Measurements from ENCODE around the gene IL4. TPM values are rescaled to one million over a fixed set of nuclear protein-coding genes. Genes with fewer than 3 reads are reported as not detected.

The IL4 gene
- total and polyA plus RNA-seq, 9 of the 15 experiments (the other 6 are each of a cell fraction or from before 2014, with no cell fraction given): 0.22 to 0.62 TPM; not detected in 7

GRCh38 chr5:132666310-132667123 is 7.3 kb upstream of the IL4 start (continued):
- TF ChIP-seq, protein P1, sequence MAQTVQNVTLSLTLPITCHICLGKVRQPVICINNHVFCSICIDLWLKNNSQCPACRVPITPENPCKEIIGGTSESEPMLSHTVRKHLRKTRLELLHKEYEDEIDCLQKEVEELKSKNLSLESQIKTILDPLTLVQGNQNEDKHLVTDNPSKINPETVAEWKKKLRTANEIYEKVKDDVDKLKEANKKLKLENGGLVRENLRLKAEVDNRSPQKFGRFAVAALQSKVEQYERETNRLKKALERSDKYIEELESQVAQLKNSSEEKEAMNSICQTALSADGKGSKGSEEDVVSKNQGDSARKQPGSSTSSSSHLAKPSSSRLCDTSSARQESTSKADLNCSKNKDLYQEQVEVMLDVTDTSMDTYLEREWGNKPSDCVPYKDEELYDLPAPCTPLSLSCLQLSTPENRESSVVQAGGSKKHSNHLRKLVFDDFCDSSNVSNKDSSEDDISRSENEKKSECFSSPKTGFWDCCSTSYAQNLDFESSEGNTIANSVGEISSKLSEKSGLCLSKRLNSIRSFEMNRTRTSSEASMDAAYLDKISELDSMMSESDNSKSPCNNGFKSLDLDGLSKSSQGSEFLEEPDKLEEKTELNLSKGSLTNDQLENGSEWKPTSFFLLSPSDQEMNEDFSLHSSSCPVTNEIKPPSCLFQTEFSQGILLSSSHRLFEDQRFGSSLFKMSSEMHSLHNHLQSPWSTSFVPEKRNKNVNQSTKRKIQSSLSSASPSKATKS (CRISPR knock-in tag; IDR thresholded peaks at IDR 0.05): peak; percentile 89
- TF ChIP-seq ZNF586 (CRISPR knock-in tag; conservative IDR thresholded peaks at IDR 0.05) (peak; percentile 92), NR2C1 (IDR thresholded peaks at IDR 0.05) (no peak), NR2C1 (tag; IDR thresholded peaks at IDR 0.05) (peak; percentile 93), RFX7 (CRISPR knock-in tag; IDR thresholded peaks at IDR 0.05) (peak; percentile 84; the same call in 1 of the 2 replicates), RBM14 (IDR thresholded peaks at IDR 0.05; ENCODE audit: borderline replicate concordance, insufficient read depth, low read depth, low read length) (no peak), SMARCA5 (IDR thresholded peaks at IDR 0.05) (0 out of 2 replicates have a peak, but pooled peaks have one; percentile 36), YBX1 (IDR thresholded peaks at IDR 0.05) (no peak), MED1 (CRISPR knock-in tag; IDR thresholded peaks at IDR 0.05; ENCODE audit: borderline replicate concordance) (no peak), GMEB1 (CRISPR knock-in tag; IDR thresholded peaks at IDR 0.05) (peak; percentile 79), CBX5 (IDR thresholded peaks at IDR 0.05; ENCODE audit: borderline replicate concordance, low read depth) (peak; percentile 59; the same call in 1 of the 2 replicates), GABPA (tag; conservative IDR thresholded peaks at IDR 0.05; ENCODE audit: low read depth) (peak; percentile 33; the same call in 1 of the 2 replicates), NRF1 (conservative IDR thresholded peaks at IDR 0.05 in 1 of 2, IDR thresholded peaks at IDR 0.05 in 1 of 2) (peak; percentile 21 to 50; a peak in 2 of 4 replicates), ZNF830 (CRISPR knock-in tag; IDR thresholded peaks at IDR 0.05) (peak; percentile 97), ZNF197 (CRISPR knock-in tag; IDR thresholded peaks at IDR 0.05; ENCODE audit: low read depth) (peak; percentile 95), ZNF3 (CRISPR knock-in tag; IDR thresholded peaks at IDR 0.05) (peak; percentile 32; the same call in 1 of the 2 replicates), YY1 (IDR thresholded peaks at IDR 0.05; ENCODE audit: borderline replicate concordance in 1 of 3, control insufficient read depth in 1 of 3, extremely low read depth in 1 of 3, insufficient read depth in 3 of 3, insufficient read length in 1 of 3, insufficient replicate concordance in 2 of 3, low read depth in 1 of 3, low read length in 2 of 3) (peak in 2 of 3 experiments; percentile 0 to 49), ZFPM2 (CRISPR knock-in tag; IDR thresholded peaks at IDR 0.05) (peak; percentile 87; the same call in 1 of the 2 replicates), CREB1 (IDR thresholded peaks at IDR 0.05) (peak; percentile 49), CREB1 (CRISPR knock-in tag; IDR thresholded peaks at IDR 0.05) (peak; percentile 61; the same call in 1 of the 2 replicates), PREB (CRISPR knock-in tag; IDR thresholded peaks at IDR 0.05) (peak; percentile 87; the same call in 1 of the 2 replicates)
- TF ChIP-seq, protein P2, sequence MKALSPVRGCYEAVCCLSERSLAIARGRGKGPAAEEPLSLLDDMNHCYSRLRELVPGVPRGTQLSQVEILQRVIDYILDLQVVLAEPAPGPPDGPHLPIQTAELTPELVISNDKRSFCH (CRISPR knock-in tag; IDR thresholded peaks at IDR 0.05): peak; percentile 87
- TF ChIP-seq, protein P2 (tag; IDR thresholded peaks at IDR 0.05): peak; percentile 99

Measured in K562 (cell line).